ENCODE results near the gene FNDC3B.

Gene FNDC3B

DNA sequence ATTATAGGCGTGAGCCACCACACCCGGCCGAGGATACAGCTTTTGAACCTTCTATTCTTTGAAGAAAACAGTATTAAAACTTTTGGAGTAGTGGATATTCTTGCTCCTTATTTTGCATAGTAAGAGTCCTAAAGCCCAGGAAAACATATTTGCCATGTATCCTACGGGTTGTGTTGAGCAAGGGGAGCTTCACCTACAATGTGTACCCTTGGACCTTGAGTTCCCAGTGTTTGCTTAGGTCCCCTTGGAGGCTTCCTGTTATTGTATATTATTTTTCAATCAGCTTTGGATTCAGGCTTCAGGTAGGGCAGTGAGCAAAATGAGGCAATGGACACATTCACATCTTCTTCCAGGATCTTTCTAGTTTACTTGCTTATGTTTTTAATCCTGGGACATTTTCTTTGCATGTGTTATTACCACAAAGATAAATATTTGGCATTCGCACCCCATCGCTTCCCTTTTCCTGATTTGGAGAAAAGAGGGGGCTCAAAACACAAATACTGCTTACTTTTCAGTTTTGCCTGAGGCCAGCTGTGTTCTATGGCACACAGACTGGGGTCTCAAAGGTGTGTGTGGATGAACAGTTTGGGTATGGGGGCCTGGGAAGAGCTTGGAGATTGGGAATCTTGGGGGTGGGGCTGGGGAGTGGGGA is 88.7 kb downstream of the FNDC3B start:
- H3K36me3 ChIP-seq (ENCODE audit: control insufficient read depth, low read depth, low read length), result no peaks in the 10 kb centered on the region
- H3K27me3 ChIP-seq (ENCODE audit: control insufficient read depth, insufficient read depth, low read length), result no peaks in the 10 kb centered on the region
- H3K4me3 ChIP-seq (ENCODE audit: low read length), result no peak overlapping the region
- no peak overlapping the region for H3K9ac ChIP-seq (ENCODE audit: low read length)
- no peak overlapping the region for H3K27ac ChIP-seq (ENCODE audit: low read length)
- H3K4me1 ChIP-seq (ENCODE audit: control insufficient read depth, low read depth, low read length), result peaks cover 28% of the 10 kb centered on the region
- no peaks in the 10 kb centered on the region for H3K9me3 ChIP-seq (ENCODE audit: control insufficient read depth, low read depth, low read length)

GRCh38 chr3:172128858-172129257 is 89.5 kb downstream of the FNDC3B start:
- H3K36me3 ChIP-seq (ENCODE audit: control insufficient read depth, low read depth, low read length), result no peaks in the 10 kb centered on the region
- H3K27ac ChIP-seq (ENCODE audit: low read length), result no peak overlapping the region
- H3K4me1 ChIP-seq (ENCODE audit: control insufficient read depth, low read depth, low read length), result peaks cover 28% of the 10 kb centered on the region
- no peak overlapping the region for H3K4me3 ChIP-seq (ENCODE audit: low read length)
- no peaks in the 10 kb centered on the region for H3K9me3 ChIP-seq (ENCODE audit: control insufficient read depth, low read depth, low read length)
- H3K27me3 ChIP-seq (ENCODE audit: control insufficient read depth, insufficient read depth, low read length), result no peaks in the 10 kb centered on the region
- no peak overlapping the region for H3K9ac ChIP-seq (ENCODE audit: low read length)

DNA sequence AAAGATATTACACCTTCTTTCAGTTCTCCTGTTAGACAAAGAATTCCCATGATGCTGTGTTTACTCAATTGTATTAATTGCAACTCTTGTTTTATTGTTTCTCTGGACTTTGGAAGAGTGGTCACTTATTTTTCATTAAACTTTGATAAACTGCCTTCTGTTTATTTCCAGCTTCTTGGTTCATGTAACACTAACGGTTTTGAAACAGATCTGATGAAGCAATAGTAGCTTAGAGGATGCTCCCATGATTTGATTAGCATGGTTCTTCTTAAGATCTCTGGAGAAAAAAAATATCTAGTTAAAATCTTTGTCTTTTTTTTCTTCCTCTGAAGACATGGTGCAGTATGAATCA is 90.1 kb downstream of the FNDC3B start:
- Histone ChIP-seq H3K27ac (ENCODE audit: low read length) (no peak overlapping the region), H3K36me3 (ENCODE audit: control insufficient read depth, low read depth, low read length) (no peaks in the 10 kb centered on the region), H3K4me1 (ENCODE audit: control insufficient read depth, low read depth, low read length) (peaks cover 27% of the 10 kb centered on the region), H3K27me3 (ENCODE audit: control insufficient read depth, insufficient read depth, low read length) (no peaks in the 10 kb centered on the region), H3K9me3 (ENCODE audit: control insufficient read depth, low read depth, low read length) (no peaks in the 10 kb centered on the region), H3K9ac (ENCODE audit: low read length) (no peak overlapping the region), H3K4me3 (ENCODE audit: low read length) (no peak overlapping the region)

DNA sequence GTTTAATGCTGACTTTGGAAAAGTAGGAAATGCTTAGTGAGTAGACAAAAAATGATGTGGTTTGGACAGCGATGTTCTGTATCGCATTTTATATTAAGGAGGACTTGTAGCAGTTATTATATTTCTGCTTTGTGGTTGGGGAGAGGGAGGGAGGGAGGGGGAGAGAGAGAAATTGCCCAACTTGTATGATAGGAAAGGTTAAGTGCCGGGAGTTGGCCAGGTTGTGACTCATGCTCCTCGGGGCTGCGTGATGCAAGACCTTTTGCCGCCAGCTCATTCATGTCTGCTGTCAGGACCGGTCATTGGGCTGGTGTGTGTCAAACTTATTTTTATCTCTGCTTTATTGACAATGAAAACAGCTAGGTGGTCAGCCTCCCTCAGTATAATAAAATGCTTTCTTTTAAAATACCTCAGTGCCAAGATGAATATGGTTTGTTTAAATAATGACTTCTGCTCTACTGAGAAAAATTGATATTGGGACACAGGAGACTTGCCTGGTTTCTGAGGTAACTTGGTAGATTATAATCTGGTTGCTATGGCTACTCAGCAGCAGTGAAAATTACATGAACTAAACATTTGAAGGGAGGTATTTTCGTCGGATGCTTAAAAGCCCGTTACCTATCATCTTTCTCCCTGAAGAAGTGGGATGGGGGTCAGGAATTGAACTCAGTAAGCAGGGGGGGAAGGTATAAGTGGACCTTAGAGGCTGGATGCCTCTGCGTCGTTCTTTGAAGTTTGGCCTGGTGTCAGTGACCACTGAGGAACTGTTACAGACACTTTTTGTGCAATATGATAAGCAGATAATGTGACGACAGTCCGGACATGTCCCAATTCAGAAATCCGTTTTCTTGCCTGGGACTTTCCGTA is 90.7 kb downstream of the FNDC3B start:
- Histone ChIP-seq H3K9me3 (ENCODE audit: control insufficient read depth, low read depth, low read length) (no peaks in the 10 kb centered on the region), H3K9ac (ENCODE audit: low read length) (no peak overlapping the region), H3K36me3 (ENCODE audit: control insufficient read depth, low read depth, low read length) (no peaks in the 10 kb centered on the region), H3K4me1 (ENCODE audit: control insufficient read depth, low read depth, low read length) (peaks cover 24% of the 10 kb centered on the region), H3K4me3 (ENCODE audit: low read length) (no peak overlapping the region), H3K27ac (ENCODE audit: low read length) (no peak overlapping the region), H3K27me3 (ENCODE audit: control insufficient read depth, insufficient read depth, low read length) (no peaks in the 10 kb centered on the region)

DNA sequence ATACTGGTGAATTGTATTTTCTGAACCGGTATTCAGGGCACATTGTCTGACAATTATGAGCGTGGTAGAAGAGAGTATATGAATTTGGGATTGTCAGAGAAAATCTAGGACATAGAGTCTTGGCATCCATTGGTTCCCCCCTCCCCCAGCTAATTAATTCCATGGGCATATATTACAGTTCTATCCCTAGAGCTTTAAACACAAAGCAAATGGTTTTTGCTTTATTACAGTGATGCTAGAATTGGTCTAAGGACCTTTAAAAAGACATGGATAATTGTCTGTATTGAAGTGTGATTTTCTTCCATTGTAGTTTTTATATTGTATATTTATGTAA is 91.3 kb downstream of the FNDC3B start:
- Histone ChIP-seq H3K9me3 (ENCODE audit: control insufficient read depth, low read depth, low read length) (no peaks in the 10 kb centered on the region), H3K27me3 (ENCODE audit: control insufficient read depth, insufficient read depth, low read length) (no peaks in the 10 kb centered on the region), H3K36me3 (ENCODE audit: control insufficient read depth, low read depth, low read length) (peaks cover under 1% of the 10 kb centered on the region), H3K27ac (ENCODE audit: low read length) (no peak overlapping the region), H3K9ac (ENCODE audit: low read length) (no peak overlapping the region), H3K4me1 (ENCODE audit: control insufficient read depth, low read depth, low read length) (peaks cover 25% of the 10 kb centered on the region), H3K4me3 (ENCODE audit: low read length) (no peak overlapping the region)

DNA sequence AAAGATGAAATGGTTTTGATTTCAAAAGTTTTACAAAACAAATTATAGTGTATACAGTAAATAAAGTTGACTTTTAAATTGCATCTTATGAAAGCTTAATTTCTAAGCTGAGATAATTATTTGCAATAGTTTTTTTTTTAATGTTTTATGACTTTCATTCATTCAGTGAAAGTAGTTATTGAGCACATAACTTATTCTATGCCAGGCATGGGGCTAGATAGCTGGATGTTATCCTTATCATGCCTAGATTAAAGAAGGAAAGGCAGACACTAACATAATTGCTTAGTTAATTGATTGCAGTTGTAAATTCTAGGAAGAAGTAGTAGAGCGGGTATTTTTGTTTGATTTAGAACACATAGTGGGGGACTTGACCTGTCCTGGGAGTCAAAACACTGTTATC is 92.4 kb downstream of the FNDC3B start:
- Histone ChIP-seq H3K27me3 (ENCODE audit: control insufficient read depth, insufficient read depth, low read length) (no peaks in the 10 kb centered on the region), H3K4me3 (ENCODE audit: low read length) (no peak overlapping the region), H3K9me3 (ENCODE audit: control insufficient read depth, low read depth, low read length) (no peaks in the 10 kb centered on the region), H3K4me1 (ENCODE audit: control insufficient read depth, low read depth, low read length) (peaks cover 22% of the 10 kb centered on the region), H3K36me3 (ENCODE audit: control insufficient read depth, low read depth, low read length) (peaks cover 3% of the 10 kb centered on the region), H3K27ac (ENCODE audit: low read length) (no peak overlapping the region), H3K9ac (ENCODE audit: low read length) (no peak overlapping the region)

DNA sequence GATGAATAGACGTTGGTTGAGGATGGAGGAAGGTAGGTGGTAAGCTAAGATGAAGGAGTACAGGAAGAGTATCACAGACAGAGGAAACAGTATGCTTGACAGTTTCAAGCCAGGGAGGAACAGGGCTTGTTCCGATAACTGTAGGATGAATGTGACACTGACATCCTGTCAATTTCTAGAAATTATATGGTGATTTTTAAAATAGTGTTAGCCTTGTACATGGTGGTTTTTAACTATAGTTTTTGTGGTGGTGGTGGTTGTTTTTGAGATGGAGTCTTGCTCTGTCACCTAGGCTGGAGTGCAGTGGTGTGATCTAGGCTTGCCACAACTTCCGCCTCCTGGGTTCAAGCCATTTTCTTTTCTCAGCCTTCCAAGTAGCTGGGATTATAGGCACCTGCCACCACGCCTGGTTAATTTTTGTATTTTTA is 92.8 kb downstream of the FNDC3B start:
- no peak overlapping the region for H3K27ac ChIP-seq (ENCODE audit: low read length)
- peaks cover 3% of the 10 kb centered on the region for H3K36me3 ChIP-seq (ENCODE audit: control insufficient read depth, low read depth, low read length)
- no peaks in the 10 kb centered on the region for H3K9me3 ChIP-seq (ENCODE audit: control insufficient read depth, low read depth, low read length)
- H3K4me3 ChIP-seq (ENCODE audit: low read length), result no peak overlapping the region
- no peak overlapping the region for H3K9ac ChIP-seq (ENCODE audit: low read length)
- no peaks in the 10 kb centered on the region for H3K27me3 ChIP-seq (ENCODE audit: control insufficient read depth, insufficient read depth, low read length)
- peaks cover 17% of the 10 kb centered on the region for H3K4me1 ChIP-seq (ENCODE audit: control insufficient read depth, low read depth, low read length)

DNA sequence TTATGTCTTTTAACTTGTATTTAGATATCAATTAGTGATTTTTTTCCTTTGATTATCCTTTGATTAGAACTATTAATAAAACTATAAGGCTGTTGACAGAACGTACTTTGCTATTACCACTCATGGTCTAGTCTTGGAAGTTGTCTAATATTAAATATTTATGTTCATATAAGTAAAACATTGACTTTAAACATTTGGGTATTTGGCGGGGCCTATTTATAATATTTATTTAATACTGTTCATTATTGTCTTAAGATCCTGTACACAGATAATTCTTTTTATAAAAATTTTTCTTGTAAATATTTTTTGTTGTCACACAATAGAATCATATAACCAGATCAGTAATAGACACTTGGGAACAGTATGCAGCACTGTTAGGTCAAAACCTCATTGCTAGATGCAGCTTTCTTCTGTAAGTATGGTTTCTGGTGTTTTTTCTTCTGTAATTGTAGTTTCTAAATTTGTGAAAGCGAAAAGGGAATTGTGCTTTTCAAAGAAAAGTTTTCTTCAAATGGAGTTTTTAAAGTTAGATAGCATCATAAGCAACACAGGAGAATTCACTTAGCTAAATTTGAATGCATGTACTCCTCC is 93.4 kb downstream of the FNDC3B start:
- Histone ChIP-seq H3K4me1 (ENCODE audit: control insufficient read depth, low read depth, low read length) (peaks cover 18% of the 10 kb centered on the region), H3K27ac (ENCODE audit: low read length) (no peak overlapping the region)

DNA sequence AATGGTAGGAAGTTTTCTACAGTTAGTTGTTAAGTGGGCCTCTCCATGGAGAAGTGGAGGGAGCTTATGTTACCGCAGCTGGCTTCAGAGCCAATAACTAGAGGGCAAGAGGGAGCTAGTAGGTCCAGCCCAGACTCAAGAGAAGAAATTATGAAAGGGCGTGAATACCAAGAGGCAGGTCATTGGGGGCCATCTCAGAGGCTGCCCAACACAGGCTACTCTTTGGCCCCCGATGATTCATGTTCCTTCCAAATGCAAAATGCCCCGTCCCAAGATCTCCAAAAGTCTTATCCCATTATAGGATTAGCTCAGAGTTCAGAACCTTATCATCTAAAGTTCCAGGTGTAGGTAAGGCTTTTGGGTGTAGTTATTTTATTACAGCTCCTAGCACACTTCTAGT is 94.5 kb downstream of the FNDC3B start:
- H3K9me3 ChIP-seq (ENCODE audit: control insufficient read depth, low read depth, low read length), result no peaks in the 10 kb centered on the region
- H3K27ac ChIP-seq (ENCODE audit: low read length), result no peak overlapping the region
- no peak overlapping the region for H3K9ac ChIP-seq (ENCODE audit: low read length)
- no peaks in the 10 kb centered on the region for H3K27me3 ChIP-seq (ENCODE audit: control insufficient read depth, insufficient read depth, low read length)
- H3K4me3 ChIP-seq (ENCODE audit: low read length), result no peak overlapping the region
- H3K4me1 ChIP-seq (ENCODE audit: control insufficient read depth, low read depth, low read length), result peaks cover 27% of the 10 kb centered on the region
- H3K36me3 ChIP-seq (ENCODE audit: control insufficient read depth, low read depth, low read length), result peaks cover 3% of the 10 kb centered on the region

More for the DNA sequence above, 93.4 kb downstream of the FNDC3B start:
- Histone ChIP-seq H3K36me3 (ENCODE audit: control insufficient read depth, low read depth, low read length) (peaks cover 3% of the 10 kb centered on the region), H3K9me3 (ENCODE audit: control insufficient read depth, low read depth, low read length) (no peaks in the 10 kb centered on the region), H3K27me3 (ENCODE audit: control insufficient read depth, insufficient read depth, low read length) (no peaks in the 10 kb centered on the region), H3K4me3 (ENCODE audit: low read length) (no peak overlapping the region), H3K9ac (ENCODE audit: low read length) (no peak overlapping the region)

GRCh38 chr3:172134352-172134751 is 95.0 kb downstream of the FNDC3B start:
- Histone ChIP-seq H3K27me3 (ENCODE audit: control insufficient read depth, insufficient read depth, low read length) (no peaks in the 10 kb centered on the region), H3K4me1 (ENCODE audit: control insufficient read depth, low read depth, low read length) (peaks cover 32% of the 10 kb centered on the region), H3K36me3 (ENCODE audit: control insufficient read depth, low read depth, low read length) (peaks cover 3% of the 10 kb centered on the region), H3K9me3 (ENCODE audit: control insufficient read depth, low read depth, low read length) (no peaks in the 10 kb centered on the region), H3K27ac (ENCODE audit: low read length) (no peak overlapping the region), H3K9ac (ENCODE audit: low read length) (no peak overlapping the region), H3K4me3 (ENCODE audit: low read length) (no peak overlapping the region)

- Histone ChIP-seq H3K27ac (ENCODE audit: low read length) (no peak overlapping the region), H3K9ac (ENCODE audit: low read length) (no peak overlapping the region), H3K4me3 (ENCODE audit: low read length) (no peak overlapping the region), H3K27me3 (ENCODE audit: control insufficient read depth, insufficient read depth, low read length) (no peaks in the 10 kb centered on the region), H3K4me1 (ENCODE audit: control insufficient read depth, low read depth, low read length) (peaks cover 40% of the 10 kb centered on the region), H3K9me3 (ENCODE audit: control insufficient read depth, low read depth, low read length) (no peaks in the 10 kb centered on the region), H3K36me3 (ENCODE audit: control insufficient read depth, low read depth, low read length) (peaks cover 3% of the 10 kb centered on the region)
Measured at GRCh38 chr3:172135185-172135584, 95.8 kb downstream of the FNDC3B start.
